ENCODE data around the gene GCLC.

The GCLC gene

DNA sequence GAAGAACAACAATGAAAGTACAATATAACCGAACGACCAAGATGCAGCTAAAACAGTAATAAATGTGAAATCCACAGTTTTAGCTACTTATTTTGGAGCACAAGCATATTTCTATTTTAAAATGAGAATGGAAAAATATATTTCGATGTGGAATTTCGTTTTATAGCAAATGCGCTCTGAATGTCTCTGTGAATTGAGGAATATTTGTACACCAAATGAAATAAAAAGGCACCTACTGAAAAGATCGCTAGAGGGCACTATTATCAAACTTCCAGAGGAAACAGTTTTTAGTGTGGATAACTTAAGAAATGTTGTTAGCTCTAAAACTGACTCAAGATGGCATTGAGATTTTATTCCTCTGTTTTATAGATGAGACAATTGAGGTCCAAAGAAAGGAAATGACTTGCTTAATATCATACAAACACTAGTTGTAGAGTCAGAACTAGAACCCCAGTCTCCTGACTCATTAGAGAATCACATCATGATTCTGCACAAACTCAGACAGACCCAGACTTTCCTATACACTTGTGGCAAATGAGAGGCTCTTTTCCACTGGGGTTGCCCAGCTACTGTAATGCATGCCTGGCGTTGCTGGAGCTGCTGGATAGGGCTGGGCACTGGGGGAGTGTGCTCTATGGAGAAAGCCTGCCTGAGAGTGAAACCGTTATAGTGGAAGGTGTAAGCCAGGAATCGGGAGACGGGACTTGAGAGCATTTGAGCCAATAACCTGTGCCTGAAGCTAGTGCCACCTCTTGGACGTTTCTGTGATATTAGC is 51.9 kb downstream of the GCLC start (continued):
- TF ChIP-seq, protein P1, sequence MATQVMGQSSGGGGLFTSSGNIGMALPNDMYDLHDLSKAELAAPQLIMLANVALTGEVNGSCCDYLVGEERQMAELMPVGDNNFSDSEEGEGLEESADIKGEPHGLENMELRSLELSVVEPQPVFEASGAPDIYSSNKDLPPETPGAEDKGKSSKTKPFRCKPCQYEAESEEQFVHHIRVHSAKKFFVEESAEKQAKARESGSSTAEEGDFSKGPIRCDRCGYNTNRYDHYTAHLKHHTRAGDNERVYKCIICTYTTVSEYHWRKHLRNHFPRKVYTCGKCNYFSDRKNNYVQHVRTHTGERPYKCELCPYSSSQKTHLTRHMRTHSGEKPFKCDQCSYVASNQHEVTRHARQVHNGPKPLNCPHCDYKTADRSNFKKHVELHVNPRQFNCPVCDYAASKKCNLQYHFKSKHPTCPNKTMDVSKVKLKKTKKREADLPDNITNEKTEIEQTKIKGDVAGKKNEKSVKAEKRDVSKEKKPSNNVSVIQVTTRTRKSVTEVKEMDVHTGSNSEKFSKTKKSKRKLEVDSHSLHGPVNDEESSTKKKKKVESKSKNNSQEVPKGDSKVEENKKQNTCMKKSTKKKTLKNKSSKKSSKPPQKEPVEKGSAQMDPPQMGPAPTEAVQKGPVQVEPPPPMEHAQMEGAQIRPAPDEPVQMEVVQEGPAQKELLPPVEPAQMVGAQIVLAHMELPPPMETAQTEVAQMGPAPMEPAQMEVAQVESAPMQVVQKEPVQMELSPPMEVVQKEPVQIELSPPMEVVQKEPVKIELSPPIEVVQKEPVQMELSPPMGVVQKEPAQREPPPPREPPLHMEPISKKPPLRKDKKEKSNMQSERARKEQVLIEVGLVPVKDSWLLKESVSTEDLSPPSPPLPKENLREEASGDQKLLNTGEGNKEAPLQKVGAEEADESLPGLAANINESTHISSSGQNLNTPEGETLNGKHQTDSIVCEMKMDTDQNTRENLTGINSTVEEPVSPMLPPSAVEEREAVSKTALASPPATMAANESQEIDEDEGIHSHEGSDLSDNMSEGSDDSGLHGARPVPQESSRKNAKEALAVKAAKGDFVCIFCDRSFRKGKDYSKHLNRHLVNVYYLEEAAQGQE (tag by site-specific recombination; IDR thresholded peaks at IDR 0.05): no peak
- TF ChIP-seq ZNF280C (tag by site-specific recombination; IDR thresholded peaks at IDR 0.05) (no peak), ZNF645 (tag by site-specific recombination; IDR thresholded peaks at IDR 0.05) (no peak), ZNF776 (tag by site-specific recombination; IDR thresholded peaks at IDR 0.05; ENCODE audit: borderline replicate concordance) (no peak), ZSCAN30 (tag by site-specific recombination; IDR thresholded peaks at IDR 0.05) (0 out of 2 replicates have a peak, but pooled peaks have one; percentile 18), ZNF785 (tag by site-specific recombination; IDR thresholded peaks at IDR 0.05) (no peak), ZBTB7A (tag by site-specific recombination; IDR thresholded peaks at IDR 0.05; ENCODE audit: low read depth) (no peak), ZNF626 (tag by site-specific recombination; IDR thresholded peaks at IDR 0.05) (no peak), ZNF133 (tag by site-specific recombination; IDR thresholded peaks at IDR 0.05) (no peak), ZNF148 (tag by site-specific recombination; IDR thresholded peaks at IDR 0.05; ENCODE audit: borderline replicate concordance) (no peak), OVOL3 (tag by site-specific recombination; IDR thresholded peaks at IDR 0.05) (0 out of 2 replicates have a peak, but pooled peaks have one; percentile 11), GLIS1 (tag by site-specific recombination; IDR thresholded peaks at IDR 0.05) (no peak), ZNF670 (tag by site-specific recombination; IDR thresholded peaks at IDR 0.05; ENCODE audit: low read depth) (no peak), TRIM28 (IDR thresholded peaks at IDR 0.05; ENCODE audit: borderline replicate concordance, low read length) (peak; percentile 66), REPIN1 (tag by site-specific recombination; IDR thresholded peaks at IDR 0.05; ENCODE audit: low read depth) (no peak), ZBTB20 (tag by site-specific recombination; IDR thresholded peaks at IDR 0.05) (0 out of 2 replicates have a peak, but pooled peaks have one; percentile 38), ZNF654 (tag by site-specific recombination; IDR thresholded peaks at IDR 0.05; ENCODE audit: low read depth) (peak; percentile 88), ZIC2 (tag by site-specific recombination; IDR thresholded peaks at IDR 0.05) (no peak), ZNF121 (tag by site-specific recombination; IDR thresholded peaks at IDR 0.05) (no peak), ZXDB (tag by site-specific recombination; IDR thresholded peaks at IDR 0.05) (no peak), ZNF843 (tag by site-specific recombination; IDR thresholded peaks at IDR 0.05) (no peak), ZNF664 (tag by site-specific recombination; IDR thresholded peaks at IDR 0.05) (no peak), ZNF660 (tag by site-specific recombination; IDR thresholded peaks at IDR 0.05) (no peak), ZNF830 (tag by site-specific recombination; IDR thresholded peaks at IDR 0.05; ENCODE audit: low read depth) (no peak), SCRT2 (tag by site-specific recombination; IDR thresholded peaks at IDR 0.05) (0 out of 2 replicates have a peak, but pooled peaks have one; percentile 21), ZNF624 (tag by site-specific recombination; IDR thresholded peaks at IDR 0.05) (no peak)
- TF ChIP-seq, protein P2, sequence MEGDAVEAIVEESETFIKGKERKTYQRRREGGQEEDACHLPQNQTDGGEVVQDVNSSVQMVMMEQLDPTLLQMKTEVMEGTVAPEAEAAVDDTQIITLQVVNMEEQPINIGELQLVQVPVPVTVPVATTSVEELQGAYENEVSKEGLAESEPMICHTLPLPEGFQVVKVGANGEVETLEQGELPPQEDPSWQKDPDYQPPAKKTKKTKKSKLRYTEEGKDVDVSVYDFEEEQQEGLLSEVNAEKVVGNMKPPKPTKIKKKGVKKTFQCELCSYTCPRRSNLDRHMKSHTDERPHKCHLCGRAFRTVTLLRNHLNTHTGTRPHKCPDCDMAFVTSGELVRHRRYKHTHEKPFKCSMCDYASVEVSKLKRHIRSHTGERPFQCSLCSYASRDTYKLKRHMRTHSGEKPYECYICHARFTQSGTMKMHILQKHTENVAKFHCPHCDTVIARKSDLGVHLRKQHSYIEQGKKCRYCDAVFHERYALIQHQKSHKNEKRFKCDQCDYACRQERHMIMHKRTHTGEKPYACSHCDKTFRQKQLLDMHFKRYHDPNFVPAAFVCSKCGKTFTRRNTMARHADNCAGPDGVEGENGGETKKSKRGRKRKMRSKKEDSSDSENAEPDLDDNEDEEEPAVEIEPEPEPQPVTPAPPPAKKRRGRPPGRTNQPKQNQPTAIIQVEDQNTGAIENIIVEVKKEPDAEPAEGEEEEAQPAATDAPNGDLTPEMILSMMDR (tag by site-specific recombination; IDR thresholded peaks at IDR 0.05): peak; percentile 30
